ENCODE results near the gene PPIG.
"Not testable (repeated sequence)": the region's sequence is repeated elsewhere in the genome, so short reads cannot be mapped to it uniquely, and the experiment has no call there.

DNA sequence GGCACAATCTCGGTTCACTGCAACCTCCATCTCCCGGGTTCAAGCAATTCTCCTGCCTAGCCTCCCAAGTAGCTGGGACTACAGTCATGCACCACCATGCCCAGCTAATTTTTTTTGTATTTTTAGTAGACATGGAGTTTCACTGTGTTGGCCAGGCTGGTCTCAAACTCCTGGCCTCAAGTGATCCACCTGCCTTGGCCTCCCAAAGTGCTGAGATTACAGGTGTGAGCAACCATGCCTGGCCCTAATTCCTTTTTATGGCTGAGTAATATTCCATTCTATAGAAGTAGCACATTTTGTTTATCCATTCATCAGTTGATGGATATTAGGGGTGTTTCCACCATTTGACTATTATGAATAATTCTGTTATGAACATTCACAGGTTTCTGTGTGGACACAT is 100.6 kb downstream of the PPIG start:
- TF ChIP-seq YY1 (IDR thresholded peaks at IDR 0.05); SP1 (IDR thresholded peaks at IDR 0.05); TAF1 (conservative IDR thresholded peaks at IDR 0.05); RAD21 (IDR thresholded peaks at IDR 0.05): not testable (repeated sequence)
- TF ChIP-seq, protein P1, sequence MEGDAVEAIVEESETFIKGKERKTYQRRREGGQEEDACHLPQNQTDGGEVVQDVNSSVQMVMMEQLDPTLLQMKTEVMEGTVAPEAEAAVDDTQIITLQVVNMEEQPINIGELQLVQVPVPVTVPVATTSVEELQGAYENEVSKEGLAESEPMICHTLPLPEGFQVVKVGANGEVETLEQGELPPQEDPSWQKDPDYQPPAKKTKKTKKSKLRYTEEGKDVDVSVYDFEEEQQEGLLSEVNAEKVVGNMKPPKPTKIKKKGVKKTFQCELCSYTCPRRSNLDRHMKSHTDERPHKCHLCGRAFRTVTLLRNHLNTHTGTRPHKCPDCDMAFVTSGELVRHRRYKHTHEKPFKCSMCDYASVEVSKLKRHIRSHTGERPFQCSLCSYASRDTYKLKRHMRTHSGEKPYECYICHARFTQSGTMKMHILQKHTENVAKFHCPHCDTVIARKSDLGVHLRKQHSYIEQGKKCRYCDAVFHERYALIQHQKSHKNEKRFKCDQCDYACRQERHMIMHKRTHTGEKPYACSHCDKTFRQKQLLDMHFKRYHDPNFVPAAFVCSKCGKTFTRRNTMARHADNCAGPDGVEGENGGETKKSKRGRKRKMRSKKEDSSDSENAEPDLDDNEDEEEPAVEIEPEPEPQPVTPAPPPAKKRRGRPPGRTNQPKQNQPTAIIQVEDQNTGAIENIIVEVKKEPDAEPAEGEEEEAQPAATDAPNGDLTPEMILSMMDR (IDR thresholded peaks at IDR 0.05; ENCODE audit: low read depth, low read length, missing input control) = not testable (repeated sequence)
- TF ChIP-seq, protein P2, sequence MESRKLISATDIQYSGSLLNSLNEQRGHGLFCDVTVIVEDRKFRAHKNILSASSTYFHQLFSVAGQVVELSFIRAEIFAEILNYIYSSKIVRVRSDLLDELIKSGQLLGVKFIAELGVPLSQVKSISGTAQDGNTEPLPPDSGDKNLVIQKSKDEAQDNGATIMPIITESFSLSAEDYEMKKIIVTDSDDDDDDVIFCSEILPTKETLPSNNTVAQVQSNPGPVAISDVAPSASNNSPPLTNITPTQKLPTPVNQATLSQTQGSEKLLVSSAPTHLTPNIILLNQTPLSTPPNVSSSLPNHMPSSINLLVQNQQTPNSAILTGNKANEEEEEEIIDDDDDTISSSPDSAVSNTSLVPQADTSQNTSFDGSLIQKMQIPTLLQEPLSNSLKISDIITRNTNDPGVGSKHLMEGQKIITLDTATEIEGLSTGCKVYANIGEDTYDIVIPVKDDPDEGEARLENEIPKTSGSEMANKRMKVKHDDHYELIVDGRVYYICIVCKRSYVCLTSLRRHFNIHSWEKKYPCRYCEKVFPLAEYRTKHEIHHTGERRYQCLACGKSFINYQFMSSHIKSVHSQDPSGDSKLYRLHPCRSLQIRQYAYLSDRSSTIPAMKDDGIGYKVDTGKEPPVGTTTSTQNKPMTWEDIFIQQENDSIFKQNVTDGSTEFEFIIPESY (IDR thresholded peaks at IDR 0.05) = not testable (repeated sequence)
